ENCODE data around the gene BSN. TPM values are rescaled to one million over a fixed set of nuclear protein-coding genes. Genes with fewer than 3 reads are reported as not detected.
A peak's percentile ranks its signal among the peaks of the same experiment; 100 is the strongest.

BSN gene
- total RNA-seq, 4 donors from 2014 or later = 0.04 to 0.59 (median 0.15) TPM

DNA sequence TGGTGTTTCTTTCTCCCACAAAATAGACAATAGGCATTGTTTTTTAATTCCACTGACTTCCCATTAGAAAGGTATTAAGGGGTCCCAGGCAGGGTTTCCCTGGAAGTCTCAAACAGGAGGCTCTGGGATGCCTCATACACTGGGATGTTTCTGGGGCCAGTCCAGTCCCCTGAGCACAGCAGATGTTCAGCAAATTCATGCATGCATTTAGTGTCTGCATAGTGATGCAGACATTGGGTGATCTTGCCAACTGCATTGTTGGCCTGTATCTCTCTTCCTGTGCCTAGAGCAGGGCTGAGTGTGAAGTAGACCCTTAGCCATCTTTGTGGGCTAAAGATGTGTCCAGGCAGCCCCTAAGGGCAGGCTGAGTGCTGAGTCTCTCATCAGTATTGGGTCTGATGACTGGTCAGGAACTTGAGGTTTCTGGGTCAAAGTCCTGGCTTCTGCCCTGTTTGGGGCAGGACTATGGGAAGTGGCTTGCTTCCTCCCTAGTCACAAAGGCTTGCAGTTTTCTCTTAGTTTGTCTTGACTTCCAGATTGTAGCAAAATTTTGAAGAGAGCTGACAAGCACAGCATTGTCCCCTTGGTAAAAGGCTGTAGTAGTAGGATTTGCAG, 56.5 kb downstream of the BSN start:
- peak in 1 of 2 donors; percentile 1 for DNase-seq (ENCODE audit: low spot score in 2 of 2)
- Histone ChIP-seq H3K4me3 (no peak overlapping the region), H3K36me3 (no peaks in the 10 kb centered on the region), H3K27me3 (no peaks in the 10 kb centered on the region), H3K4me1 (peaks cover 13% of the 10 kb centered on the region), H3K27ac (no peak overlapping the region), H3K9me3 (no peaks in the 10 kb centered on the region)
- no peak for TF ChIP-seq POLR2AphosphoS5 (IDR thresholded peaks at IDR 0.05)
- TF ChIP-seq EP300 (IDR thresholded peaks at IDR 0.05) = no peak
- TF ChIP-seq, protein P1, sequence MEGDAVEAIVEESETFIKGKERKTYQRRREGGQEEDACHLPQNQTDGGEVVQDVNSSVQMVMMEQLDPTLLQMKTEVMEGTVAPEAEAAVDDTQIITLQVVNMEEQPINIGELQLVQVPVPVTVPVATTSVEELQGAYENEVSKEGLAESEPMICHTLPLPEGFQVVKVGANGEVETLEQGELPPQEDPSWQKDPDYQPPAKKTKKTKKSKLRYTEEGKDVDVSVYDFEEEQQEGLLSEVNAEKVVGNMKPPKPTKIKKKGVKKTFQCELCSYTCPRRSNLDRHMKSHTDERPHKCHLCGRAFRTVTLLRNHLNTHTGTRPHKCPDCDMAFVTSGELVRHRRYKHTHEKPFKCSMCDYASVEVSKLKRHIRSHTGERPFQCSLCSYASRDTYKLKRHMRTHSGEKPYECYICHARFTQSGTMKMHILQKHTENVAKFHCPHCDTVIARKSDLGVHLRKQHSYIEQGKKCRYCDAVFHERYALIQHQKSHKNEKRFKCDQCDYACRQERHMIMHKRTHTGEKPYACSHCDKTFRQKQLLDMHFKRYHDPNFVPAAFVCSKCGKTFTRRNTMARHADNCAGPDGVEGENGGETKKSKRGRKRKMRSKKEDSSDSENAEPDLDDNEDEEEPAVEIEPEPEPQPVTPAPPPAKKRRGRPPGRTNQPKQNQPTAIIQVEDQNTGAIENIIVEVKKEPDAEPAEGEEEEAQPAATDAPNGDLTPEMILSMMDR (IDR thresholded peaks at IDR 0.05) = no peak

DNA sequence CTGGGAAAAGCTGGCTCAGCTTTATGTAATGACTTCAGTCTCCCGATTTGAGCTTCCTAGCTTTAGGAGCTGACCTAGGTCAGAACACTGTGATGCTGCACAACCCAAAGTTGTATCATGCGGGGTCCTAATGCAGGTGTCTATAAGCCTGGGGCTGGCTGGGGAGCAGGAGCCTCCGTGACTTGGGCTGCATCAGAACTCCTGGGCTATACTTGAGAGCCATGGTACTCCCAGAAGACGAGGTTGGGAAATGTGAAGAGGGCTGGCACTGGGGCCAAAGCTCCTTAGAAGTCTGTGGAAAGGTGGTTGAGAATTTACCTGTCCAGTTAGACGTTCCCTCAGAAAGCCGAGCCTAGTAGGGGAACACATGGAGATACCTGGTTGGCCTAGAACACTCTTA, 57.0 kb downstream of the BSN start:
- Histone ChIP-seq H3K27ac (no peak overlapping the region), H3K36me3 (no peaks in the 10 kb centered on the region), H3K9me3 (no peaks in the 10 kb centered on the region), H3K4me1 (peaks cover 13% of the 10 kb centered on the region), H3K27me3 (no peaks in the 10 kb centered on the region), H3K4me3 (no peak overlapping the region)
- WGBS = 77% methylated on average over 6 of the region's 6 CpGs
- TF ChIP-seq POLR2AphosphoS5 (IDR thresholded peaks at IDR 0.05) (no peak), POLR2A (IDR thresholded peaks at IDR 0.05) (no peak), EP300 (IDR thresholded peaks at IDR 0.05) (no peak)
- TF ChIP-seq, protein P1 (IDR thresholded peaks at IDR 0.05) = no peak
- peak in 1 of 2 donors; percentile 18 for DNase-seq (ENCODE audit: low spot score in 2 of 2)

DNA sequence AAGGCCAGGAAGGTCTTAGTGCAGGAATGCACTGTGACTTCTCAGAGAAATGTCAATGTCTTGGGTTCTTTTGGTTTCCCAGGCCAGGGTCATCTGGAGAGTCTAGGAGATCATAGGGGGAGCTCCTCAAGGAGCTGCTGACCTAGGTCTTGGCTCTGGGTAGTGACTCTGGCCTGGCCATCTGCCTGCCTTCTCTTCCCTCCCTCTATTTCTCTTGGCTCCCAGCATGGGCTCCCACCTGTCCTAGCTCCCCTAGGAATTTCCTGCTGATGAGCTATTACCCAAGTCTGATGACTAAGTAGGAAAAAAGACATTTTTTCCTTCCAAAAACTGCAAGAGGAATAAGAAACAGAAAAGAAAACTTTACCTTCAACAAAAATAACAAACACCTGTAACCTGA, 57.4 kb downstream of the BSN start:
- no peak for DNase-seq (ENCODE audit: low spot score in 2 of 2)
- Histone ChIP-seq H3K4me1 (peaks cover 12% of the 10 kb centered on the region), H3K27ac (no peak overlapping the region), H3K27me3 (no peaks in the 10 kb centered on the region), H3K4me3 (no peak overlapping the region), H3K9me3 (no peaks in the 10 kb centered on the region), H3K36me3 (no peaks in the 10 kb centered on the region)
- no peak for TF ChIP-seq EP300 (IDR thresholded peaks at IDR 0.05)
- no peak for TF ChIP-seq POLR2AphosphoS5 (IDR thresholded peaks at IDR 0.05)
- TF ChIP-seq POLR2A (IDR thresholded peaks at IDR 0.05) = no peak
- TF ChIP-seq, protein P1 (IDR thresholded peaks at IDR 0.05) = no peak

DNA sequence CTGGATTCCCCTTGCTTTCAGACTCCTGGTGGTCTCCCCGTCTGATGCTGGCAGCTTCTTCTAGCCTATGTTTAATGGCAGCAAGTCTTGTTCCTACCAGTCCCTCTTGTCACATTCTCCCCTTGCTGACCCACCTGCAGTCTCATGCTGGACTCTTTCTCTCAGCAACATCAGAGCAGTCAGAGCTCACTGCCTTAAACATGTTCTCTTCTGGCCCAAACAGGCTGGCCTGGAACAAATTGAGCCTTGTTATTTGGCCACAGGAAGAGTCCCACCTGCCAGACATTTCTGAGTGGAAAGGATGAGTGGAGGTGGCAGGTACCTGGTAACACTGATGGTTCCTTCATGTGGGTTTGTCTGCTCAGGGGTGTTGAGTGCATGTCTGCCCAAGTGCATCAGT, 60.7 kb downstream of the BSN start:
- H3K27me3 ChIP-seq = no peaks in the 10 kb centered on the region
- WGBS = 84% methylated on average over 1 of the region's 1 CpG
- H3K9me3 ChIP-seq = no peaks in the 10 kb centered on the region
- H3K4me1 ChIP-seq = no peaks in the 10 kb centered on the region
- H3K4me3 ChIP-seq = no peak overlapping the region
- DNase-seq (ENCODE audit: low spot score in 2 of 2) = peak in 1 of 2 donors; percentile 13
- no peak overlapping the region for H3K27ac ChIP-seq
- H3K36me3 ChIP-seq = no peaks in the 10 kb centered on the region
- TF ChIP-seq, protein P1 (IDR thresholded peaks at IDR 0.05) = no peak
- TF ChIP-seq POLR2AphosphoS5 (IDR thresholded peaks at IDR 0.05) (no peak), POLR2A (IDR thresholded peaks at IDR 0.05) (no peak), EP300 (IDR thresholded peaks at IDR 0.05) (no peak)

DNA sequence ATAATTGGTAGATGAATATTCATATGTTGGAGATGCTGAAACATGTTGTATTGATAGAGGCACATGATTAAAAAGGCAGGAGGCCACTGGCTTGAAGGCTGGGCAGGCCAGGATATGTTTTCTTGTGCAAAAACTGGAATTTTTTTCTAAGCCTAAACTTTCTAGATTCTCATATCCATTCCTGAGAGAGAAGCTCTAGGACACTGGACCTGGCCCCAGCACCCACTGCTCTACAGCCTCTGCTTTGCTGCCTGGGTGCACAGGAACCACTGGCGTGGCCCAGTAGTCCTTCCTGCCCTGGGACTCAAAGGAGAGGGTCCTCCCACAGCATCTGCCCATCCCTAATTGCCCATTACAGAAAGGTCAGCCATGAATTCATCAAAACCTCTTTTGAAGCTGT, 61.8 kb downstream of the BSN start:
- peak in 1 of 2 donors; percentile 55 for DNase-seq (ENCODE audit: low spot score in 2 of 2)
- Histone ChIP-seq H3K9me3 (no peaks in the 10 kb centered on the region), H3K27me3 (no peaks in the 10 kb centered on the region), H3K4me1 (no peaks in the 10 kb centered on the region), H3K4me3 (no peak overlapping the region), H3K27ac (no peak overlapping the region), H3K36me3 (no peaks in the 10 kb centered on the region)
- WGBS = 83% methylated on average over 1 of the region's 1 CpG
- TF ChIP-seq EP300 (IDR thresholded peaks at IDR 0.05) (no peak), POLR2A (IDR thresholded peaks at IDR 0.05) (no peak), POLR2AphosphoS5 (IDR thresholded peaks at IDR 0.05) (no peak)
- TF ChIP-seq, protein P1 (IDR thresholded peaks at IDR 0.05) = no peak

All from suprapubic skin (tissue), 4 donors.